ENCODE data around the gene GLIS1.
A peak's percentile ranks its signal among the peaks of the same experiment; 100 is the strongest.

Gene GLIS1

GRCh38 chr1:53716150-53716549 is 22.8 kb downstream of the GLIS1 start:
- no peak overlapping the region for H3K4me3 ChIP-seq (ENCODE audit: low read length)

GRCh38 chr1:53715478-53715877 is 23.5 kb downstream of the GLIS1 start:
- Histone ChIP-seq H3K27me3 (ENCODE audit: control insufficient read depth, low read length) (peaks cover 13% of the 10 kb centered on the region; the same call in 1 of the 2 replicates), H3K79me2 (ENCODE audit: control insufficient read depth, low read length) (no peaks in the 10 kb centered on the region), H3F3A (ENCODE audit: control insufficient read depth, insufficient read depth) (no peaks in the 10 kb centered on the region), H3K27ac (ENCODE audit: low read depth, low read length) (no peak overlapping the region), H4K20me1 (ENCODE audit: control insufficient read depth, insufficient read depth, low read depth, low read length) (no peaks in the 10 kb centered on the region), H3K9me2 (replicated peaks; ENCODE audit: control insufficient read depth, low read length) (no peaks in the 10 kb centered on the region), H3K4me3 (ENCODE audit: low read length) (no peak overlapping the region), H3K4me1 (ENCODE audit: control insufficient read depth, low read length) (no peaks in the 10 kb centered on the region), H3K4me2 (ENCODE audit: low read length) (no peak overlapping the region), H3K9me3 (ENCODE audit: control insufficient read depth, insufficient read depth, low read length) (no peaks in the 10 kb centered on the region), H3K36me3 (ENCODE audit: control insufficient read depth, low read length) (no peaks in the 10 kb centered on the region)
- TF ChIP-seq EZH2phosphoT487 (IDR thresholded peaks at IDR 0.05; ENCODE audit: borderline replicate concordance, low read length) (no peak), CTCF (IDR thresholded peaks at IDR 0.05; ENCODE audit: low read depth, low read length, poor library complexity, severe bottlenecking) (peak; percentile 80)

More at GRCh38 chr1:53716150-53716549, 22.8 kb downstream of the GLIS1 start:
- Histone ChIP-seq H3F3A (ENCODE audit: control insufficient read depth, insufficient read depth) (no peaks in the 10 kb centered on the region), H4K20me1 (ENCODE audit: control insufficient read depth, insufficient read depth, low read depth, low read length) (no peaks in the 10 kb centered on the region), H3K9me2 (replicated peaks; ENCODE audit: control insufficient read depth, low read length) (no peaks in the 10 kb centered on the region), H3K4me1 (ENCODE audit: control insufficient read depth, low read length) (no peaks in the 10 kb centered on the region), H3K27ac (ENCODE audit: low read depth, low read length) (no peak overlapping the region), H3K4me2 (ENCODE audit: low read length) (no peak overlapping the region), H3K27me3 (ENCODE audit: control insufficient read depth, low read length) (peaks cover 14% of the 10 kb centered on the region; the same call in 1 of the 2 replicates), H3K9me3 (ENCODE audit: control insufficient read depth, insufficient read depth, low read length) (no peaks in the 10 kb centered on the region), H3K36me3 (ENCODE audit: control insufficient read depth, low read length) (no peaks in the 10 kb centered on the region), H3K79me2 (ENCODE audit: control insufficient read depth, low read length) (no peaks in the 10 kb centered on the region)
- TF ChIP-seq CTCF (IDR thresholded peaks at IDR 0.05; ENCODE audit: low read depth, low read length, poor library complexity, severe bottlenecking): no peak
- no peak for TF ChIP-seq EZH2phosphoT487 (IDR thresholded peaks at IDR 0.05; ENCODE audit: borderline replicate concordance, low read length)

GRCh38 chr1:53712276-53712675 is 26.7 kb downstream of the GLIS1 start:
- Histone ChIP-seq H3K79me2 (ENCODE audit: control insufficient read depth, low read length) (no peaks in the 10 kb centered on the region), H3K9me2 (replicated peaks; ENCODE audit: control insufficient read depth, low read length) (no peaks in the 10 kb centered on the region), H3K4me1 (ENCODE audit: control insufficient read depth, low read length) (no peaks in the 10 kb centered on the region), H3K4me2 (ENCODE audit: low read length) (no peak overlapping the region), H4K20me1 (ENCODE audit: control insufficient read depth, insufficient read depth, low read depth, low read length) (no peaks in the 10 kb centered on the region), H3K36me3 (ENCODE audit: control insufficient read depth, low read length) (no peaks in the 10 kb centered on the region), H3K27me3 (ENCODE audit: control insufficient read depth, low read length) (0 out of 2 replicates have a peak, but pooled peaks cover 2% of the 10 kb centered on the region), H3K9me3 (ENCODE audit: control insufficient read depth, insufficient read depth, low read length) (no peaks in the 10 kb centered on the region), H3F3A (ENCODE audit: control insufficient read depth, insufficient read depth) (no peaks in the 10 kb centered on the region), H3K4me3 (ENCODE audit: low read length) (no peak overlapping the region), H3K27ac (ENCODE audit: low read depth, low read length) (no peak overlapping the region)
- TF ChIP-seq CTCF (IDR thresholded peaks at IDR 0.05; ENCODE audit: low read depth, low read length, poor library complexity, severe bottlenecking) (no peak), EZH2phosphoT487 (IDR thresholded peaks at IDR 0.05; ENCODE audit: borderline replicate concordance, low read length) (no peak)

All from DOHH2 (cell line).